Measurements from ENCODE around the gene RSPO4.

The RSPO4 gene

DNA sequence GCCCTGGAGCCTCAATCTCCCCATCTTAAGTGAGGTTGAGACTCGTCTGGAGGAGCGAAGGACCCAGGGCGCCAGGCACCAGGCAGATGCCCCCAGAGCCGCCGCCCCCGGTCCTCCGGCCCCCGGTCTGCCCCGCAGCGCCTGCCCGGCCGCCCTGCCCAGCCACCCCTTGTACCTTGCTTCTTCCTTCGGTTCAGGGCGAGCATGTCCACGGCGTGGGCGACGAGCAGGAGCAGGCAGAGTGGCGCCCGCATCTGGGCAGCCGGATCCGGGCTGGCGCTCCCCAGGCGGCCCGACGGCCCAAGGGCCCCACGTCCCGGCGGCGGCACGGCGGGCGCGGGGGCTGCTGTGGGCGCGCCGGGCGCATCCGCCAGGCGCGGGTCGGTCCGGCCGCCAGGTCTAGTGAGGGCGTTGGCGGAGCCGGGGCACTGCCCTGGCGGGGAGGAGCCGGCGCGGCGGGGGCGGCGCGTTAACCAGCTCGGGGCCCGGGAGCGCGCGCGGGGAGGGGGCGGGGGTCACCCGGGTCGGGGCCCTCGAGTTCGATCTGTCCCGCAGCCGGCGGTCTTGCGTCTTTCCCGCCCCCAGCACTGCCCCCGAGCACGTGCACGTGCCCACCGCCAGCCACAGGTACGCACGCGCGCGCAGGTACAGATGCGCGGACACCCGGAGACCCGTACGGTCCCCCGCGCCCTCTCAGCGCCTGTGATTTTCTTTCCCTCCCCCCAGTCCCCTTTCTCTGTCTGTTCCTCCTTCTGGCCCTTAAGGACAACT lies at the start of gene RSPO4:
Gene RSPO4, minus strand, starts transcription at position 401 of the 771 bp plus-strand sequence. Its CDS starts 147 bp downstream, at position 254.
- in situ Hi-C loops (cut with HindIII; ENCODE audit: low pct_ligation_motif_present, low sequenced_read_pairs) = no loop called here
- DNase-seq = no peak
- Histone ChIP-seq H3K36me3 (replicated peaks) (no peaks in the 10 kb centered on the region), H3K27ac (no peak within 1 kb of the TSS), H3K27me3 (replicated peaks) (peaks cover 21% of the 10 kb centered on the region), H3K4me3 (ENCODE audit: low read depth, low read length) (no peak within 1 kb of the TSS)
- TF ChIP-seq, protein P1, sequence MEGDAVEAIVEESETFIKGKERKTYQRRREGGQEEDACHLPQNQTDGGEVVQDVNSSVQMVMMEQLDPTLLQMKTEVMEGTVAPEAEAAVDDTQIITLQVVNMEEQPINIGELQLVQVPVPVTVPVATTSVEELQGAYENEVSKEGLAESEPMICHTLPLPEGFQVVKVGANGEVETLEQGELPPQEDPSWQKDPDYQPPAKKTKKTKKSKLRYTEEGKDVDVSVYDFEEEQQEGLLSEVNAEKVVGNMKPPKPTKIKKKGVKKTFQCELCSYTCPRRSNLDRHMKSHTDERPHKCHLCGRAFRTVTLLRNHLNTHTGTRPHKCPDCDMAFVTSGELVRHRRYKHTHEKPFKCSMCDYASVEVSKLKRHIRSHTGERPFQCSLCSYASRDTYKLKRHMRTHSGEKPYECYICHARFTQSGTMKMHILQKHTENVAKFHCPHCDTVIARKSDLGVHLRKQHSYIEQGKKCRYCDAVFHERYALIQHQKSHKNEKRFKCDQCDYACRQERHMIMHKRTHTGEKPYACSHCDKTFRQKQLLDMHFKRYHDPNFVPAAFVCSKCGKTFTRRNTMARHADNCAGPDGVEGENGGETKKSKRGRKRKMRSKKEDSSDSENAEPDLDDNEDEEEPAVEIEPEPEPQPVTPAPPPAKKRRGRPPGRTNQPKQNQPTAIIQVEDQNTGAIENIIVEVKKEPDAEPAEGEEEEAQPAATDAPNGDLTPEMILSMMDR (IDR thresholded peaks at IDR 0.05; ENCODE audit: low read depth, low read length, missing control alignments) = no peak

- Histone ChIP-seq H3K27me3 (replicated peaks) (no peaks in the 10 kb centered on the region), H3K27ac (no peak overlapping the region), H3K4me3 (ENCODE audit: low read depth, low read length) (no peak overlapping the region), H3K36me3 (replicated peaks) (no peaks in the 10 kb centered on the region)
- TF ChIP-seq, protein P1 (IDR thresholded peaks at IDR 0.05; ENCODE audit: low read depth, low read length, missing control alignments) = no peak
- DNase-seq = no peak
- in situ Hi-C loops (cut with HindIII; ENCODE audit: low pct_ligation_motif_present, low sequenced_read_pairs) = no loop called here
Measured at GRCh38 chr20:1050440-1050839, 48.3 kb upstream of the RSPO4 start.

GRCh38 chr20:1045860-1046418 lies 43.8 kb upstream of the RSPO4 start:
- no peak overlapping the region for H3K27ac ChIP-seq
- no peak for DNase-seq
- in situ Hi-C loops (cut with HindIII; ENCODE audit: low pct_ligation_motif_present, low sequenced_read_pairs) = no loop called here
- H3K27me3 ChIP-seq (replicated peaks) = no peaks in the 10 kb centered on the region
- TF ChIP-seq, protein P1 (IDR thresholded peaks at IDR 0.05; ENCODE audit: low read depth, low read length, missing control alignments) = no peak
- no peaks in the 10 kb centered on the region for H3K36me3 ChIP-seq (replicated peaks)
- no peak overlapping the region for H3K4me3 ChIP-seq (ENCODE audit: low read depth, low read length)

DNA sequence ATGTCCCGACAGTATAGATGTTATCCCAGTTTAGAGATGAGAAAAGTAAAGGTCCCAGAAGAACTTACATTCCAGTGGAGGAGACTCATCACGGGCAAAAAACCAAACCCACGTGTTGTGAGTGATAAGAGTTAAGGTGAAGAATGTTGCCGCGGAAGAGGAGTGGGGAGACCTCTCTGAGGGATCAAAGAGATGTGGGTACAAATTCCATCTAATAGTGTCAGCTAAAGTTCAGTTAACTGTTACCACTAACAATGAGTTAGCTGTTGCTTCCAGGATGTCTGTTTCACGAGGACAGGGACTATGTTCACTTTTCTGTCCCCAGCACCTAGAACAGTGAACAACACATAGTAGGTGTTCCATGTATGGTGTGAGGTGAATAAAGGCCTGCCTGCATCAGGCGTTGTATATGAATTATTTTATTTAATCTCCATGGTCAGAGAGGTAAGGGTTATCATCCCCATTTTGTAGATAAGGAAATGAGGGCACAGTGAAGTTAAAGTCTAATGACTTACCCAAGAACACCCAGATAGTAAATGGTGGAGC lies 39.8 kb upstream of the RSPO4 start:
- TF ChIP-seq, protein P1 (IDR thresholded peaks at IDR 0.05; ENCODE audit: low read depth, low read length, missing control alignments) = no peak
- in situ Hi-C loops (cut with HindIII; ENCODE audit: low pct_ligation_motif_present, low sequenced_read_pairs) = no loop called here

GRCh38 chr20:1038205-1038604 lies 36.1 kb upstream of the RSPO4 start:
- no peak overlapping the region for H3K4me3 ChIP-seq (ENCODE audit: low read depth, low read length)
- no peaks in the 10 kb centered on the region for H3K36me3 ChIP-seq (replicated peaks)
- no peak overlapping the region for H3K27ac ChIP-seq
- TF ChIP-seq, protein P1 (IDR thresholded peaks at IDR 0.05; ENCODE audit: low read depth, low read length, missing control alignments) = no peak
- no peaks in the 10 kb centered on the region for H3K27me3 ChIP-seq (replicated peaks)
- in situ Hi-C loops (cut with HindIII; ENCODE audit: low pct_ligation_motif_present, low sequenced_read_pairs) = no loop called here
- no peak for DNase-seq

More for the DNA sequence above, 39.8 kb upstream of the RSPO4 start:
- no peak for DNase-seq
- Histone ChIP-seq H3K4me3 (ENCODE audit: low read depth, low read length) (no peak overlapping the region), H3K36me3 (replicated peaks) (no peaks in the 10 kb centered on the region), H3K27ac (no peak overlapping the region), H3K27me3 (replicated peaks) (no peaks in the 10 kb centered on the region)
